ENCODE measurements around the gene TUBA1B. TPM values are rescaled to one million over a fixed set of nuclear protein-coding genes. Genes with fewer than 3 reads are reported as not detected.

The TUBA1B gene
- total and polyA plus RNA-seq, 2 of the 8 experiments (the other 6 are each of a cell fraction or from before 2014, with no cell fraction given): 2,092 to 6,837 TPM

- no peak overlapping the region for H3K4ac ChIP-seq (replicated peaks; ENCODE audit: insufficient read length, low read depth, low read length)
- TF ChIP-seq HDAC2 (IDR thresholded peaks at IDR 0.05; ENCODE audit: borderline replicate concordance in 1 of 2, low read depth in 2 of 2, low read length in 2 of 2) (no peak), TBP (IDR thresholded peaks at IDR 0.05; ENCODE audit: low read depth, low read length) (no peak), CHD2 (IDR thresholded peaks at IDR 0.05; ENCODE audit: low read length) (no peak), YY1 (IDR thresholded peaks at IDR 0.05; ENCODE audit: low read depth, low read length) (no peak), USF2 (IDR thresholded peaks at IDR 0.05; ENCODE audit: low read length) (no peak), JUN (IDR thresholded peaks at IDR 0.05; ENCODE audit: low read depth, low read length) (no peak), SAP30 (IDR thresholded peaks at IDR 0.05; ENCODE audit: insufficient read depth, insufficient replicate concordance, low read length) (no peak), TCF12 (IDR thresholded peaks at IDR 0.05; ENCODE audit: low read depth, low read length) (no peak), TAF7 (optimal IDR thresholded peaks at IDR 0.05; ENCODE audit: borderline replicate concordance, low read depth, low read length) (no peak), RNF2 (IDR thresholded peaks at IDR 0.05; ENCODE audit: borderline replicate concordance, low read depth, low read length, missing control alignments, poor library complexity, severe bottlenecking) (no peak), ATF3 (IDR thresholded peaks at IDR 0.05; ENCODE audit: insufficient read depth, low read depth, low read length) (no peak), GTF2F1 (IDR thresholded peaks at IDR 0.05; ENCODE audit: borderline replicate concordance, low read depth, low read length) (no peak)
These were observed 7.8 kb upstream of the TUBA1B start for GRCh38 chr12:49138999-49139398.

More at GRCh38 chr12:49138999-49139398, 7.8 kb upstream of the TUBA1B start:
- H3K56ac ChIP-seq (replicated peaks; ENCODE audit: insufficient read length, low read depth, low read length): no peak overlapping the region
- H4K20me1 ChIP-seq (replicated peaks in 1 of 2; ENCODE audit: control insufficient read depth in 1 of 2, insufficient read depth in 2 of 2, low read length in 2 of 2): no peaks in the 10 kb centered on the region
- H2AK5ac ChIP-seq (ENCODE audit: low read depth, low read length): no peak overlapping the region
- CTCF ChIA-PET (ENCODE audit: partially characterized antibody): interaction anchor here (1.2 to 1.5 kb wide), 2 partner anchors 50 to 86 kb away, joined by 3 to 5 read pairs; no protein-coding TSS in a partner anchor
- no peaks in the 10 kb centered on the region for H3K79me1 ChIP-seq (ENCODE audit: low read depth, low read length)
- 95% methylated on average over 2 of the region's 2 CpGs; no CpG with 5 or more reads in 1 of the 2 experiments for WGBS, 2 experiments (ENCODE audit: extremely low coverage in 1 of 2, insufficient coverage in 1 of 2, insufficient read length in 1 of 2, insufficient replicate concordance in 2 of 2, low coverage in 1 of 2, low lambda C conversion rate in 2 of 2, missing lambda C conversion rate in 1 of 2)
- no peaks in the 10 kb centered on the region for H3K36me3 ChIP-seq (ENCODE audit: control insufficient read depth in 2 of 4, insufficient read depth in 4 of 4, low read length in 3 of 4)
- no peaks in the 10 kb centered on the region for H3K79me2 ChIP-seq (ENCODE audit: control insufficient read depth in 1 of 2, insufficient read depth in 2 of 2, low read length in 2 of 2)
- H4K5ac ChIP-seq (ENCODE audit: insufficient read length, low read depth, low read length): no peak overlapping the region
- DNase-seq (ENCODE audit: low read depth in 1 of 2, low spot score in 2 of 2): no peak
- H2BK120ac ChIP-seq (replicated peaks; ENCODE audit: low read depth, low read length): no peak overlapping the region
- no peak overlapping the region for H3K4me2 ChIP-seq (ENCODE audit: insufficient read depth in 1 of 2, low read depth in 2 of 2, low read length in 2 of 2)
- no peak for FAIRE-seq
- no peak overlapping the region for H4K91ac ChIP-seq (replicated peaks; ENCODE audit: insufficient read length, low read length)
- no peak overlapping the region for H3K27ac ChIP-seq (ENCODE audit: low read depth, low read length)
- no peak overlapping the region for H2BK15ac ChIP-seq (ENCODE audit: low read length)
- no peak overlapping the region for H4K8ac ChIP-seq (ENCODE audit: extremely low read depth, insufficient read depth, low read length)
- H2BK5ac ChIP-seq (ENCODE audit: low read depth, low read length): no peak overlapping the region
- no peak overlapping the region for H3K4me3 ChIP-seq (ENCODE audit: extremely low read depth in 1 of 4, insufficient read depth in 2 of 4, low read depth in 3 of 4, low read length in 4 of 4)
- H2BK20ac ChIP-seq (ENCODE audit: low read length): no peak overlapping the region
- no peak overlapping the region for H3K23ac ChIP-seq (ENCODE audit: insufficient read length)
- H3K27me3 ChIP-seq (replicated peaks in 1 of 4; ENCODE audit: control insufficient read depth in 3 of 4, extremely low read depth in 1 of 4, insufficient read depth in 3 of 4, low read length in 3 of 4): no peaks in the 10 kb centered on the region
- H2AFZ ChIP-seq (ENCODE audit: low read length): no peak overlapping the region
- no peaks in the 10 kb centered on the region for H3K9me3 ChIP-seq (ENCODE audit: insufficient read depth in 2 of 2, low read depth in 1 of 2, low read length in 1 of 2)
- no peak overlapping the region for H3K14ac ChIP-seq (ENCODE audit: insufficient read length)
- H3K23me2 ChIP-seq (ENCODE audit: low read depth, low read length): no peaks in the 10 kb centered on the region
- POLR2A ChIA-PET (ENCODE audit: partially characterized antibody): interaction anchor here (0.7 to 13.9 kb wide), 2 partner anchors 9 to 26 kb away, joined by 3 to 132 read pairs; partner anchors contain the start of gene TUBA1B
- H3K18ac ChIP-seq (ENCODE audit: extremely low read depth, low read length): no peak overlapping the region
- H2BK12ac ChIP-seq (ENCODE audit: low read depth, low read length): no peak overlapping the region
- H3K9ac ChIP-seq (replicated peaks in 1 of 4; ENCODE audit: extremely low read depth in 1 of 4, low read depth in 3 of 4, low read length in 3 of 4): no peak overlapping the region
- no peaks in the 10 kb centered on the region for H3K4me1 ChIP-seq (replicated peaks in 1 of 4; ENCODE audit: control insufficient read depth in 3 of 4, insufficient read depth in 4 of 4, low read length in 3 of 4)
